GM21723 (cell line): Measurements from ENCODE around the gene MRPL10.

Experiments
- ATAC-seq: cut with Tn5 transposase; IDR thresholded peaks from one replicate; pipeline ENCODE4 v1.9.1; 2021; ENCODE audit warnings: mild to moderate bottlenecking, moderate library complexity; ENCODE audit not compliant: unreplicated experiment

MRPL10 gene

GRCh38 chr17:47860386-47860785 lies 29.0 kb upstream of the MRPL10 start:
- no peak for ATAC-seq

DNA sequence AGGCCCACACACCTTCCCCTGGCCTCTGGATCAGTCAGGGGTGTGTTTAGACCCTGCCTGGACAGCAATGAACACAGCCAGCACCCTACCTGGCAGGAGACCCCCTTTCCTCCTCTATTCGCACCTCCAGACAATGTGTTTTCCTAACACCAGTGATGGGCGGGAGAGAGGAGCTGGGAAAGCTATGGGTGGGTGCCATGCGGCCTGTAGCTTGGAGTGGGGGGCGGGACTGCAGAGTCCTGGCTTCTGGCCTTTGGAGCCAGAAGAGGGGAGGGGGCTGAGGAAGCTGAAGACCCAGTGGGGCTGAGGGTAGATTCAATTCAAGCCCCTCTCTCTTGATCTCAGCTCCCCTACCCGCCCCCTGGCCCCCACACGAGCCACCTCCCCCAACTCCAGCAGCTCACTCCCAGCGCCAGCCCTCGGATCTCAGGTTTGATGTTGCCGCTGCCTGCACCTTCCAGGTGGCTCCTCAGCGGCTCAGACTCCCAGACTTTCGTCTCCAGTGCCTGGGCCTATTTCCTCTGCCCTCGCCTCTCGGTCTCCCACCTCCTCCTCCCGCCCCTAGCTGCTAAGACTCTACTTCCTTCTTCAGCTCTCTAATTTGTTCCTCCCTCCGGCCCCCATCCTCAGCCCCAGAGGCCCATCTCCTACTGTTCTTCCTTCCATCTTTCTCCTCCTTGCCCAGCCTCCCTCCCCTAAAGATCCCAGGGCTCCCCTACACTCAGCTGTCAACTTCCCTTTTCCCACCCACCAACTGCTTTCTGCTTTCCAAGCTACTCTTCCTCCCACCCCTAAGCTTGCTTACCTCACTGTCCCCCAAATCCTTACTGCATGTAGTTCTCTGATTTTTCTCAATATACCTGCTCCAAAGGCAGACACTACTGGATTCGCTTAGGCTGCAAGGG lies 26.5 kb upstream of the MRPL10 start:
- no peak for ATAC-seq

DNA sequence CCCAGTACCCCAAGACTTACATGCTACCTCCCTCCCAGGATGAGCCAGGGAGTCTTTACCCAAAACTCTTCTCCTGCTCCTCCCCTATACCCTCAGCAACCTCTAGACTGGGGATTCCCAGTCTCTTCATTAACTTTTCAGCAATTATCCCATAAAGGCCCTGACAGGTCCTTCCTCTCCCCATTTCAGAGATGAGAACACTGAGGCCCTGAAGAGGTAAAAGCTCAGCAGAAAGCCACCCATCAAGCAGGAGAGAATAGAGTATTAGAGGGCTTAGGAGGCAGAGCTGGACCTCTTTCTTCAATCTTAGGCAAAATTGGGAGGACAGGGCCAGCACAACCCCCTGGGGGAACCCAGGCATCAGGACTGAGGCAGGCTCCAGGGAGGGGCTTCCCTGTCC lies 25.5 kb upstream of the MRPL10 start:
- no peak for ATAC-seq

- ATAC-seq = no peak
These were observed 24.4 kb upstream of the MRPL10 start for GRCh38 chr17:47855737-47856136.

- ATAC-seq = no peak
These were observed 22.3 kb upstream of the MRPL10 start for GRCh38 chr17:47853616-47854015.

DNA sequence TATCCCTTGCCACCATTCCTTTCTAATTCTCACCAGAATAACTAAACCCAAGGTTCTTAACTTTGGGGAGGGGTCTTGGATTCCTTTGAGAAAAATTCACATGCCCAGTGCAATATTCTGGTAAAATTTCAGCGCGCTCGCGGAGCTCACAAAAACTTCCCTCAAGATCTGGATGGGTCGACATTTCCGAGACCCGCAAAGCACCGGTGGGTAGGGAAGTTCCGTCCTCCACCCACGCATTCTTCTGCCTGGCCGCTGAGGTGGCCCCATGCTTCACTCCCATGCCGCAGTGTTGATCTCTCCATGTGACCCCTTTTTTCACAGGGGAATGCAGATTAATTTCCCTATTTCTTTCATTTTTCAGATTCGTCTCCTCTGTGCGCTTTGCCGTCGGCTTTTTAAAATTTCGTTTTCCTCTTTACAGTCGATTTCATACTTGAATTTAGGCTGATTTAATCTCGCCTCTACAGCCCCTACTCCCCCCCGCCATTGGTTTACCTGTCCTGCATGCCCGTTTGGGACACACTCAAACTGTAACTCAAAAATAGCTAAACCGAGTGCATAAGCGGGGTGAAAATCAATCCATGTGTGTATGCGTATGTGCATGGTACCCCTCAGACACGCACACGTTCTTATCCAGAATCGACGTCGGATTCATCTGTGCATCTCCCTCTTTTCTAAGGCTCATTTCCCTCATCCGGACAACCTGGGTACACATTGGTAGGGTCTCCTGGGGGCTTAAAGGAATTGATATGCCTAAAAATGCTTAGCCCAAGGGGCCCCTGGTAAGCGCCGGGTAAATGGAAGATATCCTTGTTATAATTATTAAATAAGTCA lies 21.0 kb upstream of the MRPL10 start:
- ATAC-seq = no peak

DNA sequence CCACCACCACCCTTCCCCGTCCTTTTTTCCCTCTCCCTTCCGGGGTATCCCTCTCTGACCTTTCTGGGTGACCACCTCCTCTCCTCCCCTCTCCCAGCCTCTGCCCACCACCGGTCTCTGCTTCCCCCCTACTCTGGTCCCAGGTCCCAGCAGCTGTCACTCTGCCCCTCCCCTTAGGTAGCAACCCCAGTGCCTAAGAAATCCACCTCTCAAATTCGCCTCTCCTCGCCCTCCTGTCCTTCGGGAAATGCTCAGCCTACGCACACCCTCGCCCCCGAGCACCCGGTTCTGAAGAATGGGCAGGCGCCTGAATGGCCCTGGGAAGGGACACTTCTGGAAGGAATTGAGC lies 20.4 kb upstream of the MRPL10 start:
- ATAC-seq = no peak

DNA sequence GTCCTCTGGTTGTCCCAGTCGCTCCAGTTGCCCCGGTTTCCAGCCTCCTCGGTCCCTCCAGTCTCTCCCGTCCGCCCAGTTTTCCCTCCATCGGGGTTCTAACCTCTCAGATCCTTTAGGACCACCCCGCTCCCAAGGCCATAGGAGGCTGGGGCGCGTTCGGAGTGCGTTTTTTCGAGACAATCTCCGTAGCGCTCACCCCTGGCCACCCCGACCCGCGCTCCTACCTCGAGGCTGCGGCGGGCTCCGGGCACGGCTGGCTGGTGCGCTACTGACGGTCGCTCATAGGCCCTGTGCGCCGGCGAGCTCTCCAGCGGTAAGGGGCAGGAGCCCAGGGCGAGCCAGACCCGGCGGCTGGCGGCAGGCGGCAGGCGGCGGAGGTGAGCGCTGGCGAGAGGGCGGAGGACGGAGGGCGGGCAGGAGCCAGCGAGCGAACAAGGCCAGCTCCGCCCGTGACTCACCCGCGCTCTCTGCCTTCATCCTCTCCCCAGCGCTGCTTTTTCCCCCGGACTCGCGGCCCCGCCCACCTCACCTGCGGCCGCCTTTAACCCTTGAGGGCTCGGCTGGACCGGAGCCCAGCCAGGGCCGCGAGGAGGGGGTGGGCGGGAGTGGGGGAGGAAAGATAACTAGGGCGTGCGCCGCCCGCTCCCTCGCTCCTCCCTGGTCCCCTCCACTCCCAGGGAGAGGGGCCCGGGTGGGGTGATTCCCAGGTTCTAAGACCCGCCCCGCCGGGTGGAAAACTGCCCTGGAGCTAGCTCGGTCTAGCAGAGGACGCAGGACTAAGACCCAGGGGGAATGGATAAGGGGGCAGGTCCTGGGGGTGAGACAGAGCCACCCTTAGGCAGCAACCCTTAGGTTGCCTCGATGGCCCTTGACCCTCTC lies 19.6 kb upstream of the MRPL10 start, which contains the start of gene SP6:
SP6 (minus strand) TSS at position 472 of the 882 bp plus-strand sequence. CDS start 2,734 bp downstream, outside the sequence.
- ATAC-seq = no peak

GRCh38 chr17:47850373-47850691 lies 19.0 kb upstream of the MRPL10 start:
- no peak for ATAC-seq

GRCh38 chr17:47848198-47848513 lies 16.8 kb upstream of the MRPL10 start:
- ATAC-seq = no peak

DNA sequence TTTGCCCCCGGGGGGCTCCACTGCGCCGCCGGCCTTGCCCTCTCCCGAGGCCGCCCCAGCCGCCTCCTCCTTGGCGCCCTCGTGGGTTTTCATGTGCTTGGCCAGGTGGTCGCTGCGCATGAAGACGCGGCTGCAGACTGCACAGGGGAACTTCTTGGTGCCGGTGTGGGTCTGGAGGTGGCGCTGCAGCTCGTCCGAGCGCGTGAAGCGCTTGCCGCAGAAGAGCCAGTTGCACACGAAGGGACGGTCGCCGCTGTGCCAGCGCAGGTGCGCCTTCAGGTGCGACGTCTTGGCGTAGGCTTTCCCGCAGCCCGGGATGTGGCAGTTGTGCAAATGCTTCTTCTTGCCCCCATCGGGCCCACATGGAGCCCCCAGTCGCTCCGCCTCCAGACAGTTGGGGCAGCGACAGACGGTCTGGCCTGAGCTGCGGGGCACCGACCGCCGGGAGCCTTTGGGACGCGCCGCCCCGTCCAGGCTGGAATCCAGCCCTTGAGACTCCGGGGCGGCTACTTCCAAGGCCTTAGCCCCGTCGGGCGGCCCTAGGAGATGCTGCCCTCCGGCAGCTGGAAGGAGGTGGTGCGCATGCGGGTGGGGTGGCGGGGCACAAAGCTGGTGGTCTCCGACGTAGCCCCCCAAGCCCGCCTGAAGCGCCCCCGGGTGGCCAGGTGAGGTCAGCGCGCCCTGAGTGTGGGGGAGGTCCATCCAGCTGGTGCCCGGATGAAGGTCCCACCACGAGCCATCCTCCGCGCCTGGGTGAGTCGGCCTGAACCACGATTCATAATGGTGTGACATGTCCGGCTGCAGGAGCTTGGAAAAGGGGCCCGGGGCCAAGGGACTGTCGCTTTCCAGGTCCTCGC lies 16.2 kb upstream of the MRPL10 start:
- no peak for ATAC-seq

GRCh38 chr17:47846716-47847340 lies 15.5 kb upstream of the MRPL10 start:
- ATAC-seq = no peak

DNA sequence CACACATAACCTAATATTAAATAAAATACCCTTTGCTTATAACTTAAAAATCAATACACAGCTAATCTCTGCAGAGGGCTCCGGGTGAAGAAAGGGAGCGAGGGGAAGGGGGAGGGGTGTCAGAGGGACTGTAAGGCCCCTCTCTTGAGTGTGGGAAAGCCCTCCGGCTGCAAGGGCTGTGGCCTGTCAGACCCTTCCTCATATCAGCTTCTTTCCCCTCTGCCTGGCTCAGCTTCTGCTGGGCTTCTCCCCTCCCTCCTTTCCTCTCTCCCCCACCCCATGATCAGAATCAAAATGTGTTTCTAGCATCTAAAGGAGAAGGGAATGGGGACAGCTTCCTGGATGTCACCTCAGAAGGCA lies 14.4 kb upstream of the MRPL10 start:
- ATAC-seq = no peak

DNA sequence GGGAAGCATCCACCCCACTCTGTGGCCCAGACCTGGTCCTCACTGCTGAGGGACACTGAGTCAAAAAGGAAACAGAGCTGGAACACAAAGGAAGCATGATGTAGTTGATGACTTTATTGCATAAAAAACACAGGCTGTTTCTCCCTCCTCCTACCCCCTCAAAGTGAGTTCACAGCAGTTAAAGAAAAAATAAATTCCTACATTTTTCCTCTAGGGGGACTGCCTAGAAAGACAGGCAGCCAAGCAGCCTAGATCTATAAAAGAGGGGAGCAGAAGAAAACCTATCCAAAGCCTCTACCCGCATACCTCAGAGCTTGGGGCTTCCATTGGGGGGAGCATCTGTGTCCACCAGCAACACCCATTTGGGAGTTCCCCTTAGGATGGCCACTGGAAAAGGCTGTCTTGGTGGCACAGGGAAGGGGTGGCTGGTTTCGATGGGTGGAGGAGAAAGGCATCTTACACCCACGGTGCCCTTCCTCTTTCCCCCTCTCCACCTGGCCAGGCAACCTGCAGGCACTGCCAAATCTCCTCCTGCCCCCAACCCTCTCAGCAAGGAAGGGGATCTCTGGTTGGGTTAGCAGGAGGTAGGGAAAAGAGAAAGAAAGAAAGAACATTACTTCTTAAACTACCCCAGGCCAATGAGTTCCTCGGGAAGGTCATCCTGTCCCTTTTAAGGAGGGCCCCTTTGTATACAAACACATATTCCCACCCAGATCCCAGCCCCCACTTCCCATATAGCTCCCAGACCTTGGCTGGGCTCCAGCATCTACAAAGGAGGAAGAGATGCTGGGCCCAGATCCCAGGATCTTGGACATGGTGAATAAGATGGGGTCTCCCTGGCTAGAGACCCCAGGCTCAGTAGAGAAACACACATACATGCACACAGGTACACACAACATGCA lies 13.7 kb upstream of the MRPL10 start:
- ATAC-seq = no peak

GRCh38 chr17:47844227-47844626 lies 12.9 kb upstream of the MRPL10 start:
- no peak for ATAC-seq

GRCh38 chr17:47843391-47843730 lies 12.0 kb upstream of the MRPL10 start:
- ATAC-seq = no peak

DNA sequence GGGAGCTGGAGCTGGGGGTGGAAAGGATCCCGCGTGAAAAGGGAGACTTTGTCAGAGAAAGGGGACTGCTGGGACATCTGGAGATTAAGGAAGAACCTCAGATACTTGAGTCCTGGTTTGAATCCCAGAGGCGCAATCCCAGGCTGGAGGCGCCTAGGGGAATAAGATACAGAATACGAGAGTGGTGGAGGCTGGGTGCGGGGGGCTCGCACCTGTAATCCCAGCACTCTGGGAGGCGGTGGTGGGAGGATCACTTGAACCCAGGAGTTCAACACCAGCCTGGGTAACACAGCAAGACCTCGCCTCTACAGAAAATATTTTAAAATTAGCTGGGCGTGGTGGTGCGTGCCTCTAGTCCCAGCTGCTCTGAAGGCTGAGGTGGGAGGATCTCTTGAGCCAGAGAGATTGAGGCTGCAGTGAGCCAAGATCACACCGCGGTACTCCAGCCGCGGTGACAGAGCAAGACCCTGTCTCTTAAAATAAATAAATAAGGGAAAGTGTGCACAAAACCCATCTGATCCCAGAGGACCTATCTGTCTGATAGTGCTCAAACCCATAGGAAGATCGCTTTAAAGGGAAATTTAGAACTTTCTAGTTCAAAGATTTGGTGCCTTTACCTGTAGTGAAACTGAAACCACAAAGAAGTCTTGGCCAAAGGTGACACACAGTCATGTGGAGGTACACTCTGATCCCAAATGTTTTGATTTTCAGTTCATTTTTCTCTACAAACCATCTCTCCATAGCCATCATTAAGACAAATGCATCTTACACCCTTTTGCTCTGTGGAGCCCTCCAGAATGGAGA lies 10.3 kb upstream of the MRPL10 start:
- no peak for ATAC-seq

DNA sequence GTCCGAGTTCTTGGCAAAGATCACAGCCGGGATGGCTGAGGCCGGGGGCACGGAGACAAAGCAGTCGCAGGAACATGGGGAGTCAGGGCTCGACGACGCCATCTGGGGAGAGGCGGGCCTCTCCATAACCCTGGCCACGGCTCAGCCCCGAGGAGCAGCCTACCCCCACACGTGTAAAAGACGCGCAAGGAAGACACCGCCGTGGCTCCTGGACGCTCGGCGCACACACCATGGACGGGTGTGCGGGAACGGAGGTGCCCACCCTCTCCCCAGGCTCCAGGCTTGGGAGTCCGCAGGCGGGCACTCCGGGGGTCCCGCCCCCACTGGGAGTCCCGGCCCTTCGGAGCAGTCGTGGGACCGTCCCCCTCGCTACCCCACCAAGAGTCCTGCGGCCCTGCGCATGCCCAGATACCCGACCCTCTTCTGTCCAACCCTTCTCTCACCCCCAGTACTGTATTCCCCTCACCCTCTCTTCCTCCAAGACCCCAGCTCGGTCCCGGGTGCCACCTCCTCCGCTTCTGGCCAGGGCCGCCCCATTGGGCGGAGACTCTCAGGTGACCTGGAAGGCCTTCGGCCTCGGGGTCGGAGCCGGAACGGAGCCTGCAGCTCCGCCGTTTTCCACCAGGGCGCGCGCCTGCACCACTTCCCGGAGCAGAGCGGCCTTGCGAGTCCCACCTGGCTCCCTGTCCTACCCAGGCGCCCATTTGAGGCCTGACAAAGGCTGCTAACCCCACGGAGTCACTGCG lies 9.6 kb upstream of the MRPL10 start, which contains the start of gene SCRN2:
SCRN2 (minus strand) TSS at position 532 of the 746 bp plus-strand sequence; CDS start at position 102, 430 bp downstream.
- peak; percentile 82 for ATAC-seq
